Measurements from ENCODE around the gene PMVK. TPM values are rescaled to one million over a fixed set of nuclear protein-coding genes. Genes with fewer than 3 reads are reported as not detected.

Gene PMVK
- total and polyA plus RNA-seq, 2 of the 8 experiments (the other 6 are each of a cell fraction or from before 2014, with no cell fraction given) = 23.8 to 26.5 TPM

DNA sequence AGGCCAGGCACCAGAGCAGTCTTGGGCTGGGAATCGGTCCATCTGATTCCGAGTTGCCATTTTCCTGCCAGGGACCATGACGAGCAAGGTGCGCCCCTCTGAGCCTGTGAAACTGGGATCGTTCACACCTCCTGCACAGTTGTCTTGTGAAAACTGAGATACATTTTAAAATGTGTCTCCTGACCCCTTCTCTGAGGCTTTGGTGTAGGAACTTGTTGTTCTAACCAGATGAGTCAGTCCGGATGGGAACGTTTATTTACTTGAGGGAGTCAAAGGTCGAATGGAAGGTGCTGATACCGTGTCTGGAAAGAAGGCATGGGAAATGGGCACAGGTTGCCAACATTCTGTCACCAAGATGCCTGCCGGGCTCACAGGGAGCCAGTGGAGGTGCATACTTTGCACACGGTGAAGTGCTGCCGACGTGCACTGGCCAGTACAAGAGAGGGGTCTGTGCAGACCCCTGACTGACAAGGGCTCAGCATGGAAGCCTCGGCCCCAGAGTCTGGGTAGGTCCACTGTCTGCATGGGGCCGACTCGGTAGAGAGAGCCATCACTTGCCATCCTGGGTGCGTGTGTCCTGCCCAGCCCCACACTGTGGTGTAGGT lies 59.0 kb downstream of the PMVK start (continued):
- TF ChIP-seq, protein P1, sequence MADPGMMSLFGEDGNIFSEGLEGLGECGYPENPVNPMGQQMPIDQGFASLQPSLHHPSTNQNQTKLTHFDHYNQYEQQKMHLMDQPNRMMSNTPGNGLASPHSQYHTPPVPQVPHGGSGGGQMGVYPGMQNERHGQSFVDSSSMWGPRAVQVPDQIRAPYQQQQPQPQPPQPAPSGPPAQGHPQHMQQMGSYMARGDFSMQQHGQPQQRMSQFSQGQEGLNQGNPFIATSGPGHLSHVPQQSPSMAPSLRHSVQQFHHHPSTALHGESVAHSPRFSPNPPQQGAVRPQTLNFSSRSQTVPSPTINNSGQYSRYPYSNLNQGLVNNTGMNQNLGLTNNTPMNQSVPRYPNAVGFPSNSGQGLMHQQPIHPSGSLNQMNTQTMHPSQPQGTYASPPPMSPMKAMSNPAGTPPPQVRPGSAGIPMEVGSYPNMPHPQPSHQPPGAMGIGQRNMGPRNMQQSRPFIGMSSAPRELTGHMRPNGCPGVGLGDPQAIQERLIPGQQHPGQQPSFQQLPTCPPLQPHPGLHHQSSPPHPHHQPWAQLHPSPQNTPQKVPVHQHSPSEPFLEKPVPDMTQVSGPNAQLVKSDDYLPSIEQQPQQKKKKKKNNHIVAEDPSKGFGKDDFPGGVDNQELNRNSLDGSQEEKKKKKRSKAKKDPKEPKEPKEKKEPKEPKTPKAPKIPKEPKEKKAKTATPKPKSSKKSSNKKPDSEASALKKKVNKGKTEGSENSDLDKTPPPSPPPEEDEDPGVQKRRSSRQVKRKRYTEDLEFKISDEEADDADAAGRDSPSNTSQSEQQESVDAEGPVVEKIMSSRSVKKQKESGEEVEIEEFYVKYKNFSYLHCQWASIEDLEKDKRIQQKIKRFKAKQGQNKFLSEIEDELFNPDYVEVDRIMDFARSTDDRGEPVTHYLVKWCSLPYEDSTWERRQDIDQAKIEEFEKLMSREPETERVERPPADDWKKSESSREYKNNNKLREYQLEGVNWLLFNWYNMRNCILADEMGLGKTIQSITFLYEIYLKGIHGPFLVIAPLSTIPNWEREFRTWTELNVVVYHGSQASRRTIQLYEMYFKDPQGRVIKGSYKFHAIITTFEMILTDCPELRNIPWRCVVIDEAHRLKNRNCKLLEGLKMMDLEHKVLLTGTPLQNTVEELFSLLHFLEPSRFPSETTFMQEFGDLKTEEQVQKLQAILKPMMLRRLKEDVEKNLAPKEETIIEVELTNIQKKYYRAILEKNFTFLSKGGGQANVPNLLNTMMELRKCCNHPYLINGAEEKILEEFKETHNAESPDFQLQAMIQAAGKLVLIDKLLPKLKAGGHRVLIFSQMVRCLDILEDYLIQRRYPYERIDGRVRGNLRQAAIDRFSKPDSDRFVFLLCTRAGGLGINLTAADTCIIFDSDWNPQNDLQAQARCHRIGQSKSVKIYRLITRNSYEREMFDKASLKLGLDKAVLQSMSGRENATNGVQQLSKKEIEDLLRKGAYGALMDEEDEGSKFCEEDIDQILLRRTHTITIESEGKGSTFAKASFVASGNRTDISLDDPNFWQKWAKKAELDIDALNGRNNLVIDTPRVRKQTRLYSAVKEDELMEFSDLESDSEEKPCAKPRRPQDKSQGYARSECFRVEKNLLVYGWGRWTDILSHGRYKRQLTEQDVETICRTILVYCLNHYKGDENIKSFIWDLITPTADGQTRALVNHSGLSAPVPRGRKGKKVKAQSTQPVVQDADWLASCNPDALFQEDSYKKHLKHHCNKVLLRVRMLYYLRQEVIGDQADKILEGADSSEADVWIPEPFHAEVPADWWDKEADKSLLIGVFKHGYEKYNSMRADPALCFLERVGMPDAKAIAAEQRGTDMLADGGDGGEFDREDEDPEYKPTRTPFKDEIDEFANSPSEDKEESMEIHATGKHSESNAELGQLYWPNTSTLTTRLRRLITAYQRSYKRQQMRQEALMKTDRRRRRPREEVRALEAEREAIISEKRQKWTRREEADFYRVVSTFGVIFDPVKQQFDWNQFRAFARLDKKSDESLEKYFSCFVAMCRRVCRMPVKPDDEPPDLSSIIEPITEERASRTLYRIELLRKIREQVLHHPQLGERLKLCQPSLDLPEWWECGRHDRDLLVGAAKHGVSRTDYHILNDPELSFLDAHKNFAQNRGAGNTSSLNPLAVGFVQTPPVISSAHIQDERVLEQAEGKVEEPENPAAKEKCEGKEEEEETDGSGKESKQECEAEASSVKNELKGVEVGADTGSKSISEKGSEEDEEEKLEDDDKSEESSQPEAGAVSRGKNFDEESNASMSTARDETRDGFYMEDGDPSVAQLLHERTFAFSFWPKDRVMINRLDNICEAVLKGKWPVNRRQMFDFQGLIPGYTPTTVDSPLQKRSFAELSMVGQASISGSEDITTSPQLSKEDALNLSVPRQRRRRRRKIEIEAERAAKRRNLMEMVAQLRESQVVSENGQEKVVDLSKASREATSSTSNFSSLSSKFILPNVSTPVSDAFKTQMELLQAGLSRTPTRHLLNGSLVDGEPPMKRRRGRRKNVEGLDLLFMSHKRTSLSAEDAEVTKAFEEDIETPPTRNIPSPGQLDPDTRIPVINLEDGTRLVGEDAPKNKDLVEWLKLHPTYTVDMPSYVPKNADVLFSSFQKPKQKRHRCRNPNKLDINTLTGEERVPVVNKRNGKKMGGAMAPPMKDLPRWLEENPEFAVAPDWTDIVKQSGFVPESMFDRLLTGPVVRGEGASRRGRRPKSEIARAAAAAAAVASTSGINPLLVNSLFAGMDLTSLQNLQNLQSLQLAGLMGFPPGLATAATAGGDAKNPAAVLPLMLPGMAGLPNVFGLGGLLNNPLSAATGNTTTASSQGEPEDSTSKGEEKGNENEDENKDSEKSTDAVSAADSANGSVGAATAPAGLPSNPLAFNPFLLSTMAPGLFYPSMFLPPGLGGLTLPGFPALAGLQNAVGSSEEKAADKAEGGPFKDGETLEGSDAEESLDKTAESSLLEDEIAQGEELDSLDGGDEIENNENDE (IDR thresholded peaks at IDR 0.05; ENCODE audit: insufficient replicate concordance, low read length) = no peak
- TF ChIP-seq JUN (IDR thresholded peaks at IDR 0.05; ENCODE audit: low read depth, low read length) (no peak), TAF1 (IDR thresholded peaks at IDR 0.05; ENCODE audit: low read depth, low read length) (no peak), ASH2L (IDR thresholded peaks at IDR 0.05; ENCODE audit: low read length) (no peak), KDM4A (IDR thresholded peaks at IDR 0.05; ENCODE audit: low read depth, low read length, severe bottlenecking) (no peak), FOSL1 (IDR thresholded peaks at IDR 0.05; ENCODE audit: insufficient read depth, low read depth, low read length) (no peak), KDM1A (IDR thresholded peaks at IDR 0.05; ENCODE audit: borderline replicate concordance, low read length) (no peak), SP4 (IDR thresholded peaks at IDR 0.05; ENCODE audit: low read length) (no peak), SIRT6 (IDR thresholded peaks at IDR 0.05; ENCODE audit: low read length) (no peak), GABPA (IDR thresholded peaks at IDR 0.05; ENCODE audit: borderline replicate concordance, insufficient read depth, low read length) (no peak)
- TF ChIP-seq, protein P2, sequence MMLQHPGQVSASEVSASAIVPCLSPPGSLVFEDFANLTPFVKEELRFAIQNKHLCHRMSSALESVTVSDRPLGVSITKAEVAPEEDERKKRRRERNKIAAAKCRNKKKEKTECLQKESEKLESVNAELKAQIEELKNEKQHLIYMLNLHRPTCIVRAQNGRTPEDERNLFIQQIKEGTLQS (IDR thresholded peaks at IDR 0.05; ENCODE audit: insufficient read depth, low read depth, low read length) = no peak

Measured in H1 (cell line).